Posterior cingulate gyrus (tissue), 11 donors: ENCODE data around the gene CAGE1.
A peak's percentile ranks its signal among the peaks of the same experiment; 100 is the strongest.
"Not testable (repeated sequence)": the region's sequence is repeated elsewhere in the genome, so short reads cannot be mapped to it uniquely, and the experiment has no call there.

Experiments used
- DNase-seq, 10 donors: peaks; one replicate each; pipeline versions ENCODE4 v3.0.0 to v3.0.0-alpha.2; 2020 to 2021; ENCODE audit warnings: mixed read lengths in 3 of 10
- intact Hi-C: fragments of 100-400 bp; cut with DNase I; formaldehyde crosslinking; loops from one replicate; pipeline ENCODE4 v1.15.1; 2023

CAGE1 gene

DNA sequence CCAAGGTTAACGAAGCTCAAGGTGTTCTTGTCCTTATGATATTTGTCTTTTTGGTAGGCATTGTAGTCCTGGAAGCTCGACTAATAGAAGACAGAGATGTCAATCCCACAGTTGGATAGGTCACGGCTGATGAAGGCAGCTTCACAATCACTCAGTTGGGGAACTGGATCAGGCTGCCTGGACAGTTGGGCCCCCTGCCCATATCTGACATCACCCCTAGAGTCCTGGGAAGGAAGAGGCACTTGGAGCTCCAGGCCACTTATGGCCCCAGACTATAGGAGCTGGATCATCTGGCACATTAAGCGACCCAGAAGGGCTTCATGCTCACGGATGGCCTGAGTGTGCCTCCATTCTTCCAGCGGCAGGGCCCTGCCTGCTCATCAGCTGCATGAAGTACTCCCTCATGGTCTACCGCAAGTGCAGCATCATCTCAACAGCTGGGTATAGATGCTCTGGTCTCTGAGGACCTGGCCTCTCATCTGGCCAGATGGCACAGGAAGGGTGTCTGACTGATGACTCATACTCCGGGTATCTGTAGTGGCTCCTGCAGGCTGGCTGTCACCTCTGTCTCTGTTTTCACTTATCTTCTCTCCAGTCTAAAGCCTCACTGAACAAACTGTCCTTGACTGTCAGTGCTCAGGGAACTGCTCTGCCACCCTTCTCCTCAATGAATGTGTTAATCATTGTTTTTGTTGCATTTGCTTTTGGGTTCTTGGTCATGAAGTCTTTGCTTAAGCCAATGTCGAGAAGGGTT is 47.4 kb downstream of the CAGE1 start:
- intact Hi-C loops, result no loop called here
- no peak for DNase-seq

DNA sequence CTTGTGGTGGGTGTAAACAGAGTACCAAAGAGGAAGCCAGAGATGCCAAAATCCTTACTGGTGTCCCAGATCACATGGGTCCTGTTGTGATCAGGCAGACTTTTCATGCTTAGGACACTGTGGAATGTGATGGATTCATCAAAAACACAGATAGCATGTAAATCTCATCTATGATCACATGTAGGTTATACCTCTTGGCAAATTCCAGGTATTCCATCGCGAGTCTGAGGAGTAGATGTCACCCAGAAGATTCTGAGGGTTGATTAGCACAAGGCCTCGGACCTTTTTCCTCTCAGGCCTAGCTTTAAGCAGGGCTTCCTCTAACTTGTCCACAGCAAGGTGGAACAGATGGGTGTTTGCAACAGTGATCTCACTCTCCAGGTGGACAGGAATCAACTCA is 48.3 kb downstream of the CAGE1 start:
- DNase-seq, result no peak
- intact Hi-C loops, result no loop called here

DNA sequence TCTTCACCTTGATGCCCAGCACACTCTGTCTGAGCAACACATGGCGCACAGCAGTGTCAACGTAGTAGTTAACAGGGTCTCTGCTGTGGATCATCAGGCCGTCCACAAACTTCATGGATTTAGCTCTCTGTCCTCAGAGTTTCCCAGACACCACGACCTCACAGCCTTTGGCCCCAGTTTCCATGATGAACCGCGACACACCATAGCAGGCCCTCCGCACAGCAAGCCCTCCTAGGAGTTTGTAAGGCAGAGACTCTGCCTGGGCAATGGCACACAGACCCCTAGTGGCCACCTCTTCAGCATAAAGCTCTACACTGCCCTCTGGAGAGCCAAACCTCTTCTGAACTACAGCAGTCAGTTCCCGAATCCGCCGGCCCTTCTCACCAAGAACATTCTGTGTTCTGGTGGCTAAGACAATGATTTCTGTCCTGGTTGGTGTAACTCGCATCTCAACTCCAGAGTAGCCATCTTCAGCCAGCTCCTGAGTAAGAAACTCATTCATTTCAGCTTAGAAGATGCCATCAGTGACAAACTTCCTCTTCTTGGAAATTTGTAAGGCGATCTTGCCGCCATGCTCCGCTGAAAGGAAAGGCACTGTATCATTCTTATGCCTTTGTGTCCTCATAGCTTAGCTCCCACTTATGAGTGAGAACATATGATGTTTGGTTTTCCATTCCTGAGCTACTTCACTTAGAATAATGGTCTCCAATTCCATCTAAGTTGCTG is 50.4 kb downstream of the CAGE1 start:
- peak in 1 of 10 donors; percentile 81 for DNase-seq
- intact Hi-C loops, result not testable (repeated sequence)

DNA sequence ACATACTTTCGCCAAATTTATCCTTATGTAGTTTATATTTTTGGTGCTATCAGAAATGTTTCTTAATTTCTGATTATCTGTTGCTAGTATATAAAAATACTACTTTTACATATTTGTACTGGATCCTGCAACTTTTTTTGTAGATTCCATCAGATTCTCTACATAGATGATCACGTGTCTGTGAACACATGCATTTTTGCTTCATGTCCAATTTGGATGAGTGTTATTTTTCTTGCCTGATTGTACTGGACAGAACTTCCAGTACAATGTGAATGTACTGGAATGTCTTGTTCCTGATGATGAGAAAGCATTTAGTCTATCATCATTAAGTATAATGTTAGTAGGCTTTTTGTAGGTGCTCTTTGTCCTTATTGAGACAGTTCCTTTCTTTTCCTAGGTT is 51.5 kb downstream of the CAGE1 start:
- intact Hi-C loops, result no loop called here
- no peak for DNase-seq

DNA sequence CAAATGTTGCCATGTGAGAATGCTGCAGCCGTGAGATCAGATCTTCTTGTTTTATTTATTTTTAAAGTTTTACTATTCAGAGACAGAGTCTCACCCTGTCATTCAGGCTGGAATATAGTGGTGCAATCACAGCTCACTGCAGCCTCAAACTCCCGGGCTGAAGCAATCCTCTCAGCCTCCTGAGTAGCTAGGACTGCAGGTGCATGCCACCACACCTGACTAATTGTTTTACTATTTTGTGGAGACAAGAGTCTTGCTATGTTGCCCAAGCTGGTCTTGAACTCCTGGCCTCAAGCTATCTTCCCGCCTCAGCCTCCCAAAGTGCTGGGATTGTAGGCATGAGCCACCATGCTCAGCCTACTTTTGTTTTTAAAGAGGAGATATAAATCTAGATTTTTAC is 54.0 kb downstream of the CAGE1 start:
- DNase-seq, result peak in 1 of 10 donors; percentile 29
- intact Hi-C loops, result no loop called here

DNA sequence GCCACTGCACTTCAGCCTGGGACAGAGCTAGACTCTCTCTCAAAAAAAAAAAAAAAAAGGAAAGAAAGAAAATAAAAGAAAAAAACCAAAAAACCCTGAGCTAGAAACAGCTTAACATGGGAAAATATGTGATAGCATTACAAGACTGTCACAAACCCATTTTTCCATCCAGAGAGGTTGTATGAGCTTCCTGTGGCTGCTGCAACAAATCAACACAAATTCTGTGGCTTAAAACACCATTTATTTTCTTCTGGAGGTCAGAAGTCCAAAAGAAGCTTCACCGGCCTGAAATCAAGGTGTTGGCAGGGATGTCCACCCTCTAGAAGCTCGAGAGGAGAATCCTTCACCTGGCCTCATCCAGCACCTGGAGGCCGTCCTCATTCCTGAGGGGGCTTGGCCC is 54.9 kb downstream of the CAGE1 start:
- intact Hi-C loops, result no loop called here
- DNase-seq, result peak in 1 of 10 donors; percentile 39

DNA sequence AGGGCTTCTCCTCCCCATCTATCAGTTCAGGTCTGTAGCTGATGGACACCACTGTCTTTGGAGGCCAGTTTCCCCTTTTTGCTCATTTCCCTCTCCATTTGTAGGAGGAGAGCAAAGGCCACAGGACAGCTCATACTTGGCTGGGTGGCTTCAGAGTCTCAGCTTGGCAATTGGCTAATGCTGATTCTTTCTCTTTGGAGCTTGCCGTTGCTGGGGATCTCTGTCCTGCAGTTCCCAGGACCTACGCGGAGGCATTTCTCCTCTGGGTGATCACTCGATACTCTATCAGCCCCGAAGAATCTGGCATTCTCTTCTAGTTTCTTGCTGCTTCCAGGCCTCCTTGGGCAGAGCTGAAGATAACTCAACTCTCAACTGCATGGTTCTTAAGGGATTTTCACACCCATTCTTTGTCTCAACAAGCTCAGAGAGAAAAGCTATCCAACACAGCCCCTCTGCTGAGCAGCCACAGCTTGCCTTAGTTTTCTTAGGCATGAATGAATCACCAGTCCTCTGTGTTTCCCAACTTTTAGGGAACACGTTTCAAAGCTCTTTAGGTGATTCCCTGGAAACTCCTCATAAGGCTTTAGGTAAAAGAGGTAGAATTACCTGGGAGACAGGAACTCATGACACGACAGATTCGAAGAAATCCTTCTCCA is 57.3 kb downstream of the CAGE1 start:
- intact Hi-C loops, result no loop called here
- DNase-seq, result peak in 1 of 10 donors; percentile 24

DNA sequence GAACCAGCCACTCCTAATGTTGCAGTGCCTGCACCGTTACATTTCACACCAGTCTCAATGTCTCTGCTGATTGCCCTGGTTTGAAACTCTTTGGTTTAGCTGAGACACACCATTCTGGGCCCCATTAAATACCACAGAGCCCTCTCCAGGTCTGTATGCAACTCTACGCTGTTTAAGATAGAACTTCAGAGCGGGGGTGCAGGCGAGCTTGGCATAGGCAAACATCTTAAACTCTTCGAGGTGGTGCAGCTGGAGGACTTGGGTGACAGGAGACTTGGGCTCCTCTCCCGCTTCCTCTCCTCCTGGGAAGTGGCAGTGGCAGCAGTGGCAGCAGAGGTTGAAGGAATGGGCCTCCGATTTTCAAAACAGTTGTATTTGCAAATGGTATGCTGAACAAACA is 58.1 kb downstream of the CAGE1 start:
- intact Hi-C loops, result no loop called here
- DNase-seq, result peak in 1 of 10 donors; percentile 43

DNA sequence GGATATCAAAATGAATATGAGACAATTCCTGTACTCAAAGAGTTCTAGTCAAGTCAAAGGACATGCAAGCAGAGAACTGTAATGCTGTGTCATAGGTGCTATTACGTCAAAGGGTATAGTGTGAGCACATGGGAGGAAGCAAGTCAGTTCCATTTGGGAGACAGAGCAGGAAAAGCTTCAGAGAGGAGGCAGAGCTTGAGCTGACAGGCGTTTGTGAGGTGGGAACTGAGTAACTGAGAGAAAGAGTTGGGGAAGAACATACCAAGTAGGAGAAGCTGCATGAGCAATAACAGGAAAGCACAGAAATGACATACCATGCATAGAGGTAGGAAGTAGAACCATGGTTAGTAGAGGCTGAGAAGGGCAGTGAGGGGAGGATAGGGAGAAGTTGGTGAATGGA is 61.3 kb downstream of the CAGE1 start:
- no peak for DNase-seq
- intact Hi-C loops, result no loop called here

DNA sequence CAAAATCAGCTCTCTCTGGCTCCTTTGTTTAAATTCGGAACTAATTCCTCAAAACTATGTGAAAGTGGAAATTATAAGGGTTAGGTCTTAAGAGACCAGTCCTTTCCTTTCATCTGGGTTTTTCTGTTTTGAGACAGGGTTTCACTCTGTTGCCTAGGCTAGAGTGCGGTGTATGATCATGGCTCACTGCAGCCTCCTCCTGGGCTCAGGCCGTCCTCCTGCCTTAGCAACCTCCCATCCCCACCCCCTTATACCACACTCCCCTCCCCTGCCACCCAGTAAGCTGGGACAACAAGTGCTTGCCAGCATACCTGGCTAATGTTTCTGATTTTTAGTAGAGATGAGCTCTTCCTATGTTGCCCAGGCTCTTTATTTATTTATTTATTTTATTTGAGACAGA is 63.8 kb downstream of the CAGE1 start:
- intact Hi-C loops, result no loop called here
- peak in 1 of 10 donors; percentile 25 for DNase-seq

DNA sequence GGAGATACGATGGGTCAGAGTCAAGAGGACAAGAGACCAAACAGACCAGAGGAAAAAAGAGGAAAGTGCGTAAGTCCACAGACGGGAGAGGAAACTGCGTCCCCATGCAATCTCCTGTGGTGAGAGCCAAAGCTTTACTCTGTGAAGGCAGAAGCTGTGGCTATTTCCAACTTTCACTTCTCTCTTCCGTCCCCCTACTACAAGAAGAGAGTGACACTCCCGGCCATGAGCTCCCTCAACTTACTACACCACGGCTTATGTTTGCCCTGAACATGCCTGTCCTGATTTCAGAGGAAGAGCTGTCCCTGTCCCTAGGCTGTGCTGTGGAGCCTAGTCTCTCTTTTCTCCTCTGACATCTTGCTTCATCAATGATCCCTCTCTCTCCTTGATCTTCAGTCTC is 65.0 kb downstream of the CAGE1 start:
- DNase-seq, result peak in 2 of 10 donors; percentile 8 to 59
- intact Hi-C loops, result no loop called here

DNA sequence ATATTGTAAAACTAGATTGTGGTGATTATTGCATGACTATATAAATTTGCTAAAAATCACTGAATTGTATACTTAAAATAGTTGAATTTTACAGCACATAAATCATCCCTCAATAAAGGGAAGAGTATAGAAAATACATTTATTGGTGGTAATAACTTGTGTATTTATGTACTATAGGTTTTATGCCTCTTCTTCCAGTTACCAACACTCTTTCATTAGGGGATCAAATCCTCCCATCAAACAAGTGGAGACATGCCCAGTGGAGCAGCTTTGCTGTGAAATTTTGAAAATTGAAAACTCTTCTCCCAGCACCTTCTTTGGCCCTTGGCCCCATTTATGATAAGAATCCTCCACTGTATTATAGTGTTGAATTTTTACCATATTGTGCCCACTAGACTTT is 66.5 kb downstream of the CAGE1 start:
- intact Hi-C loops, result no loop called here
- DNase-seq, result no peak

DNA sequence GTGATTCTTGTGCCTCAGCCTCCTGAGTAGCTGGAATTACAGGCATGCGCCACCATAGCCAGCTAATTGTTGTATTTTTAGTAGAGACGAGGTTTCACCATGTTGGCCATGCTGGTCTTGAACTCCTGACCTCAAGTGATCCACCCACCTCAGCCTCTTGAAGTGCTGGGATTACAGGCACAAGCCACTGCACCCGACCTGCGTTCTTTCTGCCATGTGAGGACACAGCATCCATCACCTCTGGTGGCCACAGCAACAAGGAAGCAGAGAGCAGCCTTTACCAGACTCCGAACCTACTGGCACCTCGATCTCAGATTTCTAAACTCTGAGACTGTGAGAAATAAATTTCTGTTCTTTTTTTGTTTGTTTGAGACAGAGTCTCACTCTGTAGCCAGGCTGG is 67.7 kb downstream of the CAGE1 start:
- intact Hi-C loops, DNase-seq: not testable (repeated sequence)

DNA sequence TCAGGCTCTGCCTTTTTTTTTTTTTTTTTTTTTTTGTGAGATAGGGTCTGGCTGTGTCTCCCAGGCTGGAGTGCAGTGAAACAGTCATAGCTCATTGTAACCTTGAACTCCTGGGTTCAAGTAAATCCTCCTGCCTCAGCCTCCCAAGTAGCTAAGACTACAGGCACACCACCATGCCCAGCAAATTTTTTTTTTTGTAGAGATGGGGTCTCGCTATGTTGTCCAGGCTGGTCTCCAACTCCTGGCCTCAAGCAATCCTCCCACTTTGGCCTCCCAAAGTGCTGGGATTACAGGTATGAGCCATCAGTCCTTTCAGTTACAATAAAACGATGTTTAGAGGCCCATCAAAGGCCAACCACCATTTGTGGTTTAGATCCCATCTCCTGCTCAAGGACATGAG is 70.1 kb downstream of the CAGE1 start:
- DNase-seq, intact Hi-C loops: not testable (repeated sequence)

DNA sequence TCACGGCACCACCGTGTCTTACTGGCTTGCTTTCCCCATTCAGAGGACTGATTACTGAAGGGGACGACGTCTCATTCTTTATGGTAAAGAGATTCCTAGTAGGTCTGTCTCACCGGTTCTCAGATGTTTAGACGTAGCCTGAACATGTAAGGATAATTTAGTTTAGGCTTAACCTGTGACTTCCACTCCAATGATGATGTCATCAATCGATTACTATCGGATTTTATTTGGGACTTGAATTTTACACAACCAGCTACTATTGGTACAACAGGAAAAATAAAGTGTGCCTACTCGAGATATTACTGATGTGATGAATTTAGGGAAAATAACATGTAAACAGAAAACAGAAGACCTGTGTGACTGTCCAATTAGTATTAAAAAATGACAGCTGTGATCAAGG is 72.0 kb downstream of the CAGE1 start:
- intact Hi-C loops, result no loop called here
- no peak for DNase-seq

DNA sequence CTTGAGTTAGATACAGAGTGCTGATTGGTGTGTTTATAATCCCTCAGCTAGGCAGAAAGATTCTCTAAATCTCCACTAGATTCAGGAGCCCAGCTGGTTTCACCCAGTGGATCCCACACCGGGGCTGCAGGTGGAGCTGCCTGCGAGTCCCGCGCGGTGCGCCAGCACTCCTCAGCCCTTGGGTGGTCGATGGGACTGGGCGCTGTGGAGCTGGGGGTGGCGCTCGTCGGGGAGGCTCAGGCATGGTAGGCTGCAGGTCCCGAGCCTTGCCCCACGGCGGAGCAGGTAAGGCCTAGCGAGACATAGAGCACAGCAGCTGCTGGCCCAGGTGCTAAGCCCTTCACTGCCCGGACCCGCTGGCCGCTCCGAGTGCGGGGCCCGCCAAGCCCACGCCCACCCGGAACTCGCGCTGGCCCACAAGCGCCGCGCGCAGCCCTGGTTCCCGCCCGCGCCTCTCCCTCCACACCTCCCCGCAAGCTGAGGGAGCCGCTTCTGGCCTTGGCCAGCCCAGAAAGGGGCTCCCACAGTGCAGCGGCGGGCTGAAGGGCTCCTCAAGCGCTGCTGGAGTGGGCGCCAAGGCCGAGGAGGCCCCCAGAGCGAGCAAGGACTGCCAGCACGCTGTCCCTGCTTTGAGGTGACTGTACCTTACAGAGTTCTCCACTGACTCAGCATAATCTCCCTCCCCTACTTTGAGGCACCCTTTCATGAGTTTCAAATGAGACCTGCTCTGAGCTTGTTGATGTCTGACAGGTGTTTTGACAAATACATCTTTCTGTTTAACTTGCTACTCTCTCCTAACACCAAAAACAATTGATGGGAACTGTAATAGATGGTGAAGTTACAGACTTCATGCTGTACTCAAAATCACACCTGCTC is 72.6 kb downstream of the CAGE1 start:
- intact Hi-C loops, result no loop called here
- DNase-seq, result no peak

DNA sequence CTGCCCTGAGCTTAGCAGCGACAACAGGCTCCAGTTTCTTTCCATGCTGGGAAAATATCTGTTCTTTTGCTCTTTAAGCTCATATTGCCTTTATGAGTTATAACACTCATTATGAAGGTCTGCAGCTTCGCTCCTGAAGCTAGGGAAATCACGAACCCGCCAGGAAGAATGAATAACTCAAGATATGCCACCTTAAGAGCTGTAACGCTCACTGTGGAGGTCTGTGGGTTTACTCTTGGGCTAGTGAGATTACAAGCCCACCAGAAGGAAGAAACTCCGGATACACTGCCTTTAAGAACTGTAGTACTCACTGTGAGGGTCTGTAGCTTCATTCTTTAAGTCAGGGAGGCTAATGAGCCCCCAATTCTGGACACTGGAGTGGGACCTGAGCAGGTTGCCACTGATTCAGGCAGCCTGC is 73.6 kb downstream of the CAGE1 start:
- DNase-seq, result no peak
- intact Hi-C loops, result no loop called here

DNA sequence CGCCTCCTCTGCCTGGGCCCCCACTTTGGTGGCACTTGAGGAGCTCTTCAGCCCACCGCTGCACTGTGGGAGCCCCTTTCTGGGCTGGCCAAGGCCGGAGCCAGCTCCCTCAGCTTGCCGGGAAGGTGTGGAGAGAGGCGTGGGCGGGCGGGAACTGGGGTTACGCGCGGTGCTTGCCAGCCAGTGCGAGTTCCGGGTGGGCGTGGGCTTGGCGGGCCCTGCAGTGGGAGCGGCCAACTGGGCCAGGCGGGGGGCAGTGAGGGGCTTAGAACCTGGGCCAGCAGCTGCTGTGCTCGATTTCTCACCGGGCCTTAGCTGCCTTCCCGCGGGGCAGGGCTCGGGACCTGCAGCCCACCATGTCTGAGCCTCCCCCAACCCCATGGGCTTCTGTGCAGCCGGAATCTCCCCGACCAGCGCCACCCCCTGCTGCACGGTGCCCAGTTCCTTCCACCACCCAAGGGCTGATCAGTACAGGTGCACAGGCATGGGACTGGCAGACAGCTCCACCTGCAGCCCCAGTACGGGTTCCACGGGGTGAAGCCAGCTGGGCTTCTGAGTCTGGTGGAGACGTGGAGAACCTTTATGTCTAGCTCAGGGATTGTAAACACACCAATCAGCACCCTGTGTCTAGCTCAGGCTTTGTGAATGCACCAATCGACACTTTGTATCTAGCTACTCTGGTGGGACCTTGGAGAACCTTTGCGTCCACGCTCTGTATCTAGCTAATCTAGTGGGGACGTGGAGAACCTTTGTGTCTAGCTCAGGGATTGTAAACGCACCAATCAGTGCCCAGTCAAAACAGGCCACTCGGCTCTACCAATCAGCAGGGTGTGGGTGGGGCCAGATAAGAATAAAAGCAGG is 74.2 kb downstream of the CAGE1 start:
- DNase-seq, intact Hi-C loops: not testable (repeated sequence)

DNA sequence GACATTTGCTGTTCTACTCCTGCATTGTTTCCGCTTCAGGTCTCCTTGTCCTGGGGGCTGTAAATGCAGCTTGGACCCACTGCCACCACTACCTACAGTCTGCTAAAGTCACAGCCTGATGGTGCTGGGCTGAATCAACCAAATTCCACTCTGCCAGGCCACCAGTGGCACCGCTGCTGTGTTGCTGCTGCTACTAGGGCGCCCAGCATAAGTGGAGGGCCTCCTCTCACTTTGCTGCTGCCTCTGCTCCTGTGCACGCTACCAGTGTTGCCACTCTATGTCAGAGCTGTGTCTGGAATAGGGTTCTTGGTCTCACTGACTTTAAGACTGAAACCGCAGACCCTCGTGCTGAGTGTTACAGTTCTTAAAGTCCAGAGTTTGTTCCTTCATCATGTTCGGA is 75.1 kb downstream of the CAGE1 start:
- DNase-seq, result no peak
- intact Hi-C loops, result no loop called here
